Liver (tissue), 3 donors: Measurements from ENCODE around the gene RPL26.

Source experiments
- ATF3 ChIP-seq: IDR thresholded peaks from 2 replicates; pipeline ENCODE4 v1.6.1; 2016; ENCODE audit warnings: antibody characterized with exemption
- CTCF ChIP-seq: fragments of 150-350 bp; IDR thresholded peaks from 2 replicates; pipeline ENCODE4 v1.5.1; 2017; ENCODE audit warnings: improper control_type of control experiment, low read depth, low read length; ENCODE audit not compliant: missing input control
- FOXA2 ChIP-seq: IDR thresholded peaks from 2 replicates; pipeline ENCODE4 v1.6.1; 2016; ENCODE audit warnings: antibody characterized with exemption
- GABPA ChIP-seq, 2 donors: IDR thresholded peaks in 1 of 2; conservative IDR thresholded peaks in 1 of 2; 2 replicates each; pipeline ENCODE4 v1.6.1; 2016; ENCODE audit warnings: antibody characterized with exemption in 2 of 2, mild to moderate bottlenecking in 1 of 2, moderate library complexity in 1 of 2
- RAD21 ChIP-seq, 2 donors: IDR thresholded peaks; 2 replicates each; pipeline ENCODE4 v1.6.1; 2016; ENCODE audit warnings: antibody characterized with exemption in 2 of 2, mild to moderate bottlenecking in 2 of 2
- REST ChIP-seq: IDR thresholded peaks from 2 replicates; pipeline ENCODE4 v1.6.1; 2016; ENCODE audit warnings: antibody characterized with exemption, mild to moderate bottlenecking
- TAF1 ChIP-seq: conservative IDR thresholded peaks from 2 replicates; pipeline ENCODE4 v1.6.1; 2016; ENCODE audit warnings: antibody characterized with exemption, mild to moderate bottlenecking
- donor health status: healthy.
- donor health status: healthy.

- TF ChIP-seq FOXA2 = no peak
- no peak for TF ChIP-seq REST
- TF ChIP-seq CTCF = no peak
- no peak for TF ChIP-seq ATF3
- no peak for TF ChIP-seq GABPA (IDR thresholded peaks at IDR 0.05 in 1 of 2, conservative IDR thresholded peaks at IDR 0.05 in 1 of 2)
- no peak for TF ChIP-seq RAD21 (IDR thresholded peaks at IDR 0.05)
- TF ChIP-seq TAF1 = no peak
Measured at GRCh38 chr17:8386841-8387240, 3.8 kb upstream of the RPL26 start.
